GM18526 (cell line): ENCODE data around the gene CLOCK.

Experiments used
- POLR2A ChIP-seq: IDR thresholded peaks from 3 replicates; pipeline ENCODE4 v1.6.1; 2011; ENCODE audit not compliant: insufficient read length; ENCODE audit errors: extremely low read depth

The CLOCK gene

GRCh38 chr4:55546756-55547465 lies at the start of gene CLOCK:
TSS of gene CLOCK (minus strand) at chr4:55546909. CDS start at chr4:55482785, 64,124 bp downstream.
- TF ChIP-seq POLR2A: peak; percentile 63

GRCh38 chr4:55592014-55592413 lies 45.3 kb upstream of the CLOCK start, which contains the start of gene PDCL2:
TSS of gene PDCL2 (minus strand) at chr4:55592245. CDS start at chr4:55592109, 136 bp downstream.
- TF ChIP-seq POLR2A: no peak

GRCh38 chr4:55588160-55588559 lies 41.5 kb upstream of the CLOCK start:
- TF ChIP-seq POLR2A: no peak

DNA sequence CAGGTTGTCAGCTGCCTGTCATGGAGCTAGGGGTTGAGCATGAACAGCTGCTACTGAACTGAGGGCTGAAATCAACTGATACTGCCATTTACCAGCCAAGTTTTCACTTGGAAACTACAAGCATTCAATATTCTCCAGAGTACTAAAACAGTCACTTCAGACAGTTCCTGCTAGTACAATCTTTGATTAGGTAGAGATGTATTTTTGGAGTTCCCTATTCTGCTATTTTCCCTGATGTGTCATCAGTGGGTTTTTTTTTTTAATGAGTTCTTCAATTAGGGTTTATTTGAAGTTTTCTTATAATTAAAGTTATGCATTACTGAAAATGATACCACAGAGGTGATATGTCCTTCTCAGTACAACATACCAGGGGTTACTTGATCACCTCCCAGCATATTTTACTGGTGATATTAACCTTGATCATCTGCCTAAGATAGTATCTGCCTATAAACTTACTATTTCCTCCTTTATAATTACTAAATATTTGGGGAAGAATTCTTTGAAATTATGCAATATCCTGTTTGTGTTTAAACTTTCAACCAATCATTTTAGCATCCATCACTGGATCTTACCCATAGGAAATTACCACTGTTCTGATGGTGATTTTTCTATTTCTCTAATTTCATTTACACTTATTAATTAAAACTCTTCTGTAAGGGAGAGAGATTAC lies 31.8 kb upstream of the CLOCK start:
- TF ChIP-seq POLR2A: no peak

DNA sequence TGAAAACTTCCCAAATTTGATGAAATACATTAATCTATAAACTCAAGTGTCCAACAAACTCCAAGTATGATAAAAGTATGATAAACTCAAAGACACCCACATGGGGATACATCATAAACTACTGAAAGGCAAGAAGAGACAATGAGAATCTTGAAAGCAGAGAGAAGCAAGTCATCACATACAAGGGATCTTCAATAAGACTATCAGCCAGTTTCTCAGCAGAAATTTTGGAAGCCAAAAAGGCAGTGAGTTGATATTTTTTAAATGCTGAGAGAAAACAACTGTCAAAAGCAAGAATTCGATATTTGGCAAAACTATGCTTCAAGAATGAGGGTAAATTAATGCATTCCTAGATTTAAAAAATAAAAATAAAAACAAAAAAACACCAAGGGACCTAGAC lies 28.8 kb upstream of the CLOCK start:
- TF ChIP-seq POLR2A: no peak

- no peak for TF ChIP-seq POLR2A
Observed at GRCh38 chr4:55574252-55574651, 27.5 kb upstream of the CLOCK start.

- no peak for TF ChIP-seq POLR2A
Observed at GRCh38 chr4:55571806-55572205, 25.1 kb upstream of the CLOCK start.

- no peak for TF ChIP-seq POLR2A
Observed at GRCh38 chr4:55568905-55569504, 22.3 kb upstream of the CLOCK start.

DNA sequence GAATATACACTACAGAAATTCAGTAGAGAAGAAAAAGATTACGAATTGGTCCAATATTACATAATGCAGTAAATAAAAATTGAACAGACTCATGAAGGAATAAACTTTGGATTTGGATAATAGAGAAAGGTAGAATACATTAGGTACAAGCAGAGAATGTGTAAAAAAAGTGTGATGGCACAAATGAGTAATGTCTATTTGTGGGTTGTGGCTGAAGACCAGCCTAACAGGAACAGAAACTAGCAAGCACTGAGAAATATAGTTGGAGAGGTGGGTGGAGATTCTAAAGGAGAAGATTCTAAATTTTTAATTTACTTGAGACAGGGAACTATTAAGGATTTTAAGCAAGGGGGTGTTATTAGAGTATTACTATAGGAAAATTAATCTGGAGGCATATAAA lies 15.2 kb upstream of the CLOCK start:
- TF ChIP-seq POLR2A: no peak

DNA sequence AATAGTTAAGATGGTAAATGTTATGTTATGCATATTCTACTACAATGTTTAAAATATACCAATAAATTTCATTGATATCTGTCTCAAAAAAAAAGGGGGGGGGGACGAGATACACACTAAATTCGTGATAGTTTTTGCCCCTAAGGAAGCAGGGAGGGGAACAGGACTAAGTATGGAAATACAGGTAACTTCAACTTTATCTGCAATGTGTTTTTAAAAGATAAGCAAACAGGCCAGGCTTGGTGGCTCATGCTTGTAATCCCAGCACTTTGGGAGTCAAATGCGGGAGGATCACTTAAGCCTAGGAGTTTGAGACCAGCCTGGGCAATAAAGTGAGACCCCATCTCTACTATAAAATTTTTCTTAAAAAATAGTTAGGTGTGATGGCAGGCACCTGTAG lies 13.4 kb upstream of the CLOCK start:
- no peak for TF ChIP-seq POLR2A

DNA sequence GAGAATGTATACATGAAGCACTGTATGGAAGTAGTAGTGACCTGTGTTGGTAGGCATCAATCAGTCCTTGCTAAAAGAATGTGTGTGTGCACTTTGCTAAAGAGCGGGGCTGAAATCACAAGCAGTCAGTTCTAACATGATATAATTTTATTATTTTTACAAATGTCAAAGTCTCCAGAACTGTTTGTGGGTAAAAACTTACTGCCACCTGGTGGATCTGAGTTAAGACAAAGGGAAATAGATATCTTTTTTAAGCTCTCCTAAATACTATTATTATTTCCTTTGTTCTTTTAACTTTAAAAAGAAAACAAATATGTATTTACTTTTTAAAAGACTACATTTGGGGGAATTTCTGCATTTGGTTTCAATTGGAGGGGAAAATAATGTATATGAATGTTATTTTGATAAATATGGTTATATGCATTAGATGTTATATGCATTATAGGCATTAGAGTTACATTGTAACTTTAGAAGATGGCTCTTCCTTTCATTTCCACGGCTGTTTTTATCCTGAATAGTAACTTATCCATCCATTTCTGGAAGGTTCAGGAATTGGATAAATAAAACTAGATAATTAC lies 7.8 kb upstream of the CLOCK start:
- TF ChIP-seq POLR2A: no peak

DNA sequence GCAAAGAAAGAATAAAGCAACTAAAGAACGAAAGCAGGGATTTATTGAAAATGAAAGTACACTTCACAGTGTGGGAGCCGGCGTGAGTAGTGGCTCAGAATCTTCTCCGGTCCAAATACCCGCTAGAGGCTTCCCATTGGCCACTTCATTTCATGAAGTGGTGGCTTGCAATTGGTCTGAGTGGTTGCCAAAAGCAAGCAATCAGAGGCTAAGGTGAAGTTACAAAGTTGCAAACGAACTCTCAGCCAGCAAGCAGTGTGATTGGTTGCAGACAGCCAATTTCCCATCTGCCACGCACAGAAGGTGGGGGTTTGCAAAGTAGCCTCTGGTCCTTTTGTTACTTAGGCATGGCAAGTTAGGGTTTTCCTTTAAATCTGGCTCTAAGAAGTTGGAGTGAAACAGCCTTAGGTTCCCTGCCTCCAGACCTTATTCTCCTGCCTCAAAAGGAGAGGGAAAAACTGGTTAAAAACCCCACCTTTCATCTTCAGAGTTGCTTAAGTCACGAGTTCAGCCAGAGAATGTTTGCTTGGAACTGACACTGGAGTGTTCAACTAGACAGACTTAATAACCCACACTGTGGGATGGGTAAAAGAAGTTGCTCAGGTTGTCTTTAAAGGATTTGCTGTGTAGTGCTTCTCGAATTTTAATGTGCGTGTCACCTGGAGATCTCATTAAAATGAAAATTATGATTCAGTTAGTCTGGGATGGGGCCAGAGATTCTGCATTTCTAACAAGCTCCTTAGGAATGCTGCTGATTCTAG lies 6.9 kb upstream of the CLOCK start:
- no peak for TF ChIP-seq POLR2A

GRCh38 chr4:55549888-55550287 lies 3.2 kb upstream of the CLOCK start:
- TF ChIP-seq POLR2A: no peak

- TF ChIP-seq POLR2A: no peak
Observed at GRCh38 chr4:55547918-55548317, 1.2 kb upstream of the CLOCK start.

GRCh38 chr4:55547466-55547770 lies 709 bp upstream of the CLOCK start:
- no peak for TF ChIP-seq POLR2A

GRCh38 chr4:55546506-55546755 lies 278 bp downstream of the CLOCK start:
- no peak for TF ChIP-seq POLR2A
